Stimulated activated memory B cell treated with anti-CD40 and anti-IgM and Interleukin-4, amounts not matched to agents 10 μg/mL and 1 μg/mL and 100 μg/mL, for 72 hours (primary cell): ENCODE results near the gene AP1AR.

ENCODE experiments used
- ATAC-seq: fragments of 150-1000 bp; cut with Tn5 transposase; 2 replicates; pipeline ENCODE4 v1.10.0; 2021
- H3K27ac Mint-ChIP-seq: one replicate; pipeline ENCODE4 v1.8.0; 2022; ENCODE audit warnings: mild to moderate bottlenecking, mixed read lengths
- H3K27me3 Mint-ChIP-seq: one replicate; pipeline ENCODE4 v1.8.0; 2022; ENCODE audit warnings: mixed read lengths
- H3K36me3 Mint-ChIP-seq: one replicate; pipeline ENCODE4 v1.8.0; 2022; ENCODE audit warnings: mixed read lengths
- H3K4me1 Mint-ChIP-seq: one replicate; pipeline ENCODE4 v1.8.0; 2022; ENCODE audit warnings: mixed read lengths
- H3K4me3 Mint-ChIP-seq: one replicate; pipeline ENCODE4 v1.8.0; 2022; ENCODE audit warnings: mild to moderate bottlenecking, moderate library complexity, mixed read lengths
- H3K9me3 Mint-ChIP-seq: one replicate; pipeline ENCODE4 v1.8.0; 2022; ENCODE audit warnings: mixed read lengths

AP1AR gene

GRCh38 chr4:112210777-112211176 lies 20.8 kb upstream of the AP1AR start:
- no peak for ATAC-seq
- Mint-ChIP-seq H3K27me3 (no peaks in the 10 kb centered on the region), H3K36me3 (no peaks in the 10 kb centered on the region), H3K27ac (no peak overlapping the region), H3K4me1 (no peaks in the 10 kb centered on the region), H3K9me3 (no peaks in the 10 kb centered on the region), H3K4me3 (no peak overlapping the region)

DNA sequence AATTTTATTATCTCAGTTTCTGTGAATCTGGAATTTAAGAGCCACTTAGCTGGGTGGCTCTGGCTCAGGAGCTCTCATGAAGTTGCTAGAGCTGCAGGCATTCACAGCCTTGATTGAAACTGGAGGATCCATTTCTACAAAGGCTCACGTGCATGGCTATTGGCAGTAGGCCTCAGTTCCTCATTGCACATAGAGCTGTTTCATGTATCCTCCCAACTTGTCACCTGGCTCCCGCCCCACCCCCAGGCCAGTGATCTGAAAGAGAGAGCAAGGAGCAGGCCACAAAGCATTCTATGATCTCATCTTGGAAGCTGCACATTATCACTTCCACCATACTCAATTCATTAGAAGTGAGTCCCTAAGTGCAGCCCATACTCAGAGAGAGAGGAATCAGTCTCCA lies 18.5 kb upstream of the AP1AR start:
- no peak for ATAC-seq
- Mint-ChIP-seq H3K36me3 (no peaks in the 10 kb centered on the region), H3K27me3 (no peaks in the 10 kb centered on the region), H3K4me3 (no peak overlapping the region), H3K4me1 (no peaks in the 10 kb centered on the region), H3K9me3 (no peaks in the 10 kb centered on the region), H3K27ac (no peak overlapping the region)

DNA sequence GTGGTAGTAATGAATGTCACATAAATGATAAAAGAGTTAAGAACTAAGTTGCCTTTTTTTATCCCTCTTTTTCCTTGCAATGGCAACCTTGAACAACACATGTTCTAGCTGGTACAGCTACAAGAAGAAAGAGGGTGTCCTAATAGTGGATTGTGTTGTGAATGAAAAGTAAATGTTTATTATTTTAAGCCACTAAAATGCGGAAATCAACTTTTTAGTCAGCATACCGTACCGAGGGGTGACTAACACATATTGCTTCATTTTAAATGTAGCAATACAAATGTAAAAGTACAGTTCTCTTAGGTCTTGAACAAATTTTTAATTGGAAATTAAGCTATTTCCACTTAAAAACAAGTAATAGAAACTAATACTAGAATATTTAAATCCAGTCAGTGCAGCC lies 17.7 kb upstream of the AP1AR start:
- no peaks in the 10 kb centered on the region for H3K36me3 Mint-ChIP-seq
- H3K4me3 Mint-ChIP-seq, result no peak overlapping the region
- no peak overlapping the region for H3K27ac Mint-ChIP-seq
- H3K4me1 Mint-ChIP-seq, result no peaks in the 10 kb centered on the region
- ATAC-seq, result no peak
- H3K9me3 Mint-ChIP-seq, result no peaks in the 10 kb centered on the region
- no peaks in the 10 kb centered on the region for H3K27me3 Mint-ChIP-seq

GRCh38 chr4:112214390-112215264 lies 17.0 kb upstream of the AP1AR start:
- no peak overlapping the region for H3K27ac Mint-ChIP-seq
- ATAC-seq, result no peak
- no peaks in the 10 kb centered on the region for H3K4me1 Mint-ChIP-seq
- H3K36me3 Mint-ChIP-seq, result no peaks in the 10 kb centered on the region
- H3K27me3 Mint-ChIP-seq, result no peaks in the 10 kb centered on the region
- no peaks in the 10 kb centered on the region for H3K9me3 Mint-ChIP-seq
- H3K4me3 Mint-ChIP-seq, result no peak overlapping the region

GRCh38 chr4:112219826-112220366 lies 11.7 kb upstream of the AP1AR start:
- Mint-ChIP-seq H3K27ac (no peak overlapping the region), H3K9me3 (no peaks in the 10 kb centered on the region), H3K4me3 (no peak overlapping the region), H3K27me3 (no peaks in the 10 kb centered on the region), H3K36me3 (no peaks in the 10 kb centered on the region), H3K4me1 (no peaks in the 10 kb centered on the region)
- ATAC-seq, result no peak

DNA sequence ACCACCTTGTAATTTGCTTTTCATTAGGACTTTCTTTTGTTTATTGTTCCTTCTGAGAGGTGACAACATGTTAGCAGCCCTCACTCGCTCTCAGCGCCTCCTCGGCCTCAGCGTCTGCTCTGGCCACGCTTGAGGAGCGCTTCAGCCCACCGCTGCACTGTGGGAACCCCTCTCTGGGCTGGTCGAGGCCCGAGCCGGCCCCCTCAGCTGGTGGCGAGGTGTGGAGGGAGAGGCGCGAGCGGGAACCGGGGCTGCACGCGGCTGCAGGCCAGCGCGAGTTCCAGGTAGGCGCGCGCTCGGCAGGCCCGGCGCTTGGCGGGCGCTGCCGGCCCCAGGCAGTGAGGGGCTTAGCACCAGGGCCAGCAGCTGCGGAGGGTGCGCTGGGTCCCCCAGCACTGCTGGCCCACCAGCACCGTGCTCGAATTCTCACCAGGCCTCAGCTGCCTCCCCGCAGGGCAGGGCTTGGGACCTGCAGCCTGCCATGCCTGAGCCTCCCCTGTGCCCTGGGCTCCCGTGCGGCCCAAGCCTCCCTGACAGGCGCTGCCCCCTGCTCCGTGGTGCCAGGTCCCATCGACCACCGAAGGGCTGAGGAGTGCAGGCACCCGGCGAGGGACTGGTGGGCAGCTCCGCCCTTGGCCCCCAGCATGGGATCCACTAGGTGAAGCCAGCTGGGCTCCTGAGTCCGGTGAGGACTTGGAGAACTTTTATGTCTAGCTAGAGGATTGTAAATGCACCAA lies 9.2 kb upstream of the AP1AR start:
- ATAC-seq, result no peak
- Mint-ChIP-seq H3K27ac (no peak overlapping the region), H3K4me3 (no peak overlapping the region), H3K4me1 (no peaks in the 10 kb centered on the region), H3K36me3 (no peaks in the 10 kb centered on the region), H3K27me3 (no peaks in the 10 kb centered on the region), H3K9me3 (no peaks in the 10 kb centered on the region)

GRCh38 chr4:112225157-112225556 lies 6.4 kb upstream of the AP1AR start:
- H3K27me3 Mint-ChIP-seq, result no peaks in the 10 kb centered on the region
- H3K36me3 Mint-ChIP-seq, result no peaks in the 10 kb centered on the region
- H3K4me3 Mint-ChIP-seq, result no peak overlapping the region
- ATAC-seq, result no peak
- H3K9me3 Mint-ChIP-seq, result no peaks in the 10 kb centered on the region
- H3K4me1 Mint-ChIP-seq, result no peaks in the 10 kb centered on the region
- H3K27ac Mint-ChIP-seq, result no peak overlapping the region

GRCh38 chr4:112230879-112231778 lies 458 bp upstream of the AP1AR start:
- Mint-ChIP-seq H3K4me1 (peaks cover 31% of the 10 kb centered on the region), H3K27me3 (no peaks in the 10 kb centered on the region), H3K36me3 (no peaks in the 10 kb centered on the region), H3K27ac (peak overlapping the region; percentile 92), H3K9me3 (no peaks in the 10 kb centered on the region), H3K4me3 (peak overlapping the region; percentile 96)
- peak; percentile 97 for ATAC-seq

DNA sequence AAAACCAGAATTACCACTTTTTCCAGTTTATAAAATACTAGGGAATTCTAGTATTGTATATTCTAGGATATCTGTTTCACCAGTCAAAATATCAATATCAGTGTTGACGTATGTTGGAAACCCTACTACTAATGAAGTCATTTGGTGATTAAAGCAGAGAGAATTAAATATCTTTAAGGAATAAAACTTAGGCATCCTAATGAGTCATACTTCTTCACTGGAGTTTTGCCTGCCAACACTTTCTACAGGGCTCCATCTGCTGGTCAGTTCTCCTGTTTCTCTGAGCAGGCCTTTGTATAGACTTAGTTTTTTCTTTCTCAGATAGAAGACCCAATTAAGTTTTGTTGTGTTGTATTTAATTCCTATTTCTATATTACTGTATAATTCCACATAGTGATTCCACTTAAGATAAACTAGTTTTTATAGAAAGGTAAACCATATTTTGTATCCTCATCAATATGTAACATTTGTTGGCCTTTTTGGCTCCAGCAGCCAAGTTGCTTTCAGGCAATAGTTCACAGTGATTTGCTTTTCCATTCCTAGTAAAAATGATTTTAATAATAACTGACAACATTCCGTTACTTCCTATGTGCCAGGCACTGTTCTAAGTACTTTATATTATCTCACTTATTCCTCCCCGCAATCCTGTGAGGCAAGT lies 3.5 kb downstream of the AP1AR start:
- ATAC-seq, result no peak
- Mint-ChIP-seq H3K27ac (no peak overlapping the region), H3K9me3 (no peaks in the 10 kb centered on the region), H3K4me1 (peaks cover 46% of the 10 kb centered on the region), H3K36me3 (peaks cover 12% of the 10 kb centered on the region), H3K27me3 (no peaks in the 10 kb centered on the region), H3K4me3 (no peak overlapping the region)

- ATAC-seq, result no peak
- Mint-ChIP-seq H3K4me1 (peaks cover 48% of the 10 kb centered on the region), H3K27me3 (no peaks in the 10 kb centered on the region), H3K4me3 (no peak overlapping the region), H3K9me3 (no peaks in the 10 kb centered on the region), H3K36me3 (peaks cover 18% of the 10 kb centered on the region), H3K27ac (no peak overlapping the region)
Observed at GRCh38 chr4:112236040-112236439, 4.5 kb downstream of the AP1AR start.

GRCh38 chr4:112238833-112239232 lies 7.2 kb downstream of the AP1AR start:
- Mint-ChIP-seq H3K4me3 (no peak overlapping the region), H3K9me3 (no peaks in the 10 kb centered on the region), H3K27me3 (no peaks in the 10 kb centered on the region), H3K36me3 (peaks cover 25% of the 10 kb centered on the region), H3K27ac (no peak overlapping the region), H3K4me1 (peaks cover 43% of the 10 kb centered on the region)
- ATAC-seq, result no peak

DNA sequence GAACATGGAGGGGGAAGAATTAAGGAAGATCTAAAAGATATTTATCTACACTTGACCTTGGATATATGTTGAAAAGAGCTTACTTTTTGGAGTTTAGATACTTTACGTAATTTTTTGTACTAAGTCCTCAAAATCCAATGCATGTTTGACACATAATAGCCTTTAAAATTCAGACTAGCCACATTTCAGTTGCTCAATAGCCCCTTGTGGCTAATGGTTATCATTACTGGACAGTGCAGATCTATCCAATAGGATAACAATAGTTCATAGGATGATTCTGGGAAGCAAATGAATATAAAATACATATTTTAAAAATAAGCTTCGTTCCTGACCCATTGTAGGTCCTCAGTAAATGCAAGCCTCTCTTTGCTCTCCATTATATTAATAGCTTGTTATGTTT lies 13.8 kb downstream of the AP1AR start:
- Mint-ChIP-seq H3K36me3 (peaks cover 11% of the 10 kb centered on the region), H3K27me3 (no peaks in the 10 kb centered on the region), H3K27ac (no peak overlapping the region), H3K4me3 (no peak overlapping the region), H3K4me1 (peaks cover 19% of the 10 kb centered on the region), H3K9me3 (no peaks in the 10 kb centered on the region)
- ATAC-seq, result no peak

- Mint-ChIP-seq H3K4me1 (peaks cover 16% of the 10 kb centered on the region), H3K27ac (no peak overlapping the region), H3K27me3 (no peaks in the 10 kb centered on the region), H3K4me3 (no peak overlapping the region), H3K9me3 (no peaks in the 10 kb centered on the region), H3K36me3 (peaks cover 8% of the 10 kb centered on the region)
- no peak for ATAC-seq
Observed at GRCh38 chr4:112247021-112247420, 15.4 kb downstream of the AP1AR start.

- no peak overlapping the region for H3K27ac Mint-ChIP-seq
- no peaks in the 10 kb centered on the region for H3K36me3 Mint-ChIP-seq
- peaks cover 10% of the 10 kb centered on the region for H3K4me1 Mint-ChIP-seq
- H3K9me3 Mint-ChIP-seq, result no peaks in the 10 kb centered on the region
- no peaks in the 10 kb centered on the region for H3K27me3 Mint-ChIP-seq
- H3K4me3 Mint-ChIP-seq, result no peak overlapping the region
- no peak for ATAC-seq
Observed at GRCh38 chr4:112251019-112251643, 19.5 kb downstream of the AP1AR start.
